ENCODE results near the gene POLA1. TPM values are rescaled to one million over a fixed set of nuclear protein-coding genes. Genes with fewer than 3 reads are reported as not detected.
"Not testable (repeated sequence)": the region's sequence is repeated elsewhere in the genome, so short reads cannot be mapped to it uniquely, and the experiment has no call there.

Gene POLA1
- total and polyA plus RNA-seq, 3 experiments from 2014 or later, result 6.2 to 43.1 (median 42.5) TPM

DNA sequence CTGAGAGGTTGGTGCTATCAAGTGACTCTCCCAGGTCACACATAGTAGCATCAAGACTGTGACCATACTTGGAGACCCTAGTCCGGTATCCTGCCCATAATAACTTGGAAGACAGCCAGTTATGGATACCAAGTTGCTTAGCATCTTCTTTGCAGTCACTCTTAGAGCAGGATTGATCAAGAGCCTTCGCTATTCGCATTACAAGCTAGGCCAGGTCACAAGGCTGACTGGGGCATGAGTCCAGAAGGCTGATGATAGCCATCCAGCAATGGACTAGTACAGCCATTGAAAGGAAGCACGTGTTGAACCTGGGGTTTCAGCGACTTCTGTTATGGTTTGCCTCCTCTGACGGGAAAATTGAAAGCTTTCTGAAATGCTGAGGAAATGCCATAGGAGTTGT is 157.6 kb downstream of the POLA1 start:
- Histone ChIP-seq H3K27me3 (ENCODE audit: insufficient read depth, low read length, poor library complexity, severe bottlenecking) (no peaks in the 10 kb centered on the region), H3K27ac (ENCODE audit: low read depth, low read length) (no peak overlapping the region), H3K36me3 (ENCODE audit: insufficient read depth, low read length) (no peaks in the 10 kb centered on the region), H3K4me3 (ENCODE audit: low read length) (no peak overlapping the region), H3K4me1 (ENCODE audit: insufficient read depth, low read length) (no peaks in the 10 kb centered on the region), H3K9me3 (ENCODE audit: low read length) (no peaks in the 10 kb centered on the region)
- Mint-ChIP-seq H3K36me3 (peaks cover 0 to 22% (median 1%) of the 10 kb centered on the region in 3 donors), H3K27ac (no peak overlapping the region), H3K27me3 (no peaks in the 10 kb centered on the region), H3K9me3 (no peaks in the 10 kb centered on the region), H3K4me1 (no peaks in the 10 kb centered on the region), H3K4me3 (no peak overlapping the region)
- ChIA-PET CTCF (no interaction called here), POLR2A (no interaction called here)
- DNase-seq, result no peak

DNA sequence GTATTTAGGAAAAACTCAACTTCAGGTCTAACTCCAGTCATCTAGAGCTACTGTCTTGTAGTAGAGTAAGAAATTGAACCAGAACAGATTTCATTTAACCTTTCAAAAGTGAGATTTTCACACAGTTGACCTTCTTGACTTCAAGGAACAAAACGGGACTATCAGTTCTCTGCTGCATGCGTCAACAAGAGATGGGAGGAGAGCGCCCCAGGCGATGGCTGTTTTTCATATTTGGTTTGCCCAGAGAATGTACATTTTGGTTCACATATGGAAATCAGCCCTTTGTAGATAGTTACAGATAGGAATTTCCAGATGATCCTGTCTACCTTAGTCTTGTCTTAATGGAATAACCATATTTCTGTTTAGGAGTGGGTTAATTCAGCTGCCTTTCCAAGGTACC is 158.1 kb downstream of the POLA1 start:
- Mint-ChIP-seq H3K9me3 (no peaks in the 10 kb centered on the region), H3K36me3 (peaks cover 0 to 20% (median 1%) of the 10 kb centered on the region in 3 donors), H3K4me3 (no peak overlapping the region), H3K27ac (no peak overlapping the region), H3K27me3 (no peaks in the 10 kb centered on the region), H3K4me1 (no peaks in the 10 kb centered on the region)
- H3K27me3 ChIP-seq (ENCODE audit: insufficient read depth, low read length, poor library complexity, severe bottlenecking), result no peaks in the 10 kb centered on the region
- POLR2A ChIA-PET, result no interaction called here
- DNase-seq, result no peak
- no peaks in the 10 kb centered on the region for H3K9me3 ChIP-seq (ENCODE audit: low read length)
- H3K4me3 ChIP-seq (ENCODE audit: low read length), result no peak overlapping the region
- H3K36me3 ChIP-seq (ENCODE audit: insufficient read depth, low read length), result no peaks in the 10 kb centered on the region
- no peaks in the 10 kb centered on the region for H3K4me1 ChIP-seq (ENCODE audit: insufficient read depth, low read length)
- no peak overlapping the region for H3K27ac ChIP-seq (ENCODE audit: low read depth, low read length)
- CTCF ChIA-PET, result no interaction called here

DNA sequence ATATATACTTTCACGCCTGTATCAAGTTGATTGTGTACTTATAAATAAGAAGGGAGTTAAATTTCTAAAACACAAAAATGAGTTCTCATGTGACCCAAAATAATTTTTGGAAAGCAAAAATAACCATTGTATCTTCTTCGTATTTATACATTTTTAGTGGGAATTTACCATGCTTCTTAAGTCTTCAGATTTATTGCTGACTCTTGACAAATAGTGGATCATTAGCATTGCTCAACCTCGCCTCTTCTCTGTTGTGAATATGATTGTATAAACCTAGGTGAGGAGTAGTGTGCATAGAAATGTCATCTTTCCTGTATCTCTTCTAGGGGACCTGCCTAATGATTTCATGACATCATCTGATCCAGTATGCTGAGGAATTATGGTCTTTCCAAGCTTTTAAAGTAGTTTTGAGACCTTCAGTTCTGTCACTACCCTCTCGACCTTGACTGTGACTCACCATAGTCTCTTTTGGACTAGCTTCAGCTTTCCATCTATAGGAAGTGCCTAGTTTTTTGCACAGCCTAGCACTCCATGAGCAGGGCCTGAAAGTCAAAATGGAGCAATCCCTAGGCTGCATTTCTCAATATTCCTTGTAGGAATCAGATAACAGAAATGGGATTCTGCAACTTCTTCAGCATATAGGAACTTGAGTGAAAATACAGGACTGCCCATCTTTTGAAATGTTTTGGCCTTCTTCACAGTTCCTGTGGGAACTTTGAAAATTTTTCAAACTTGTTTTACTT is 164.5 kb downstream of the POLA1 start:
- no peak overlapping the region for H3K4me3 ChIP-seq (ENCODE audit: low read length)
- Mint-ChIP-seq H3K36me3 (peaks cover 0 to 9% (median 3%) of the 10 kb centered on the region in 3 donors), H3K27me3 (no peaks in the 10 kb centered on the region), H3K4me1 (no peaks in the 10 kb centered on the region), H3K4me3 (no peak overlapping the region), H3K27ac (no peak overlapping the region), H3K9me3 (no peaks in the 10 kb centered on the region)
- H3K36me3 ChIP-seq (ENCODE audit: insufficient read depth, low read length), result no peaks in the 10 kb centered on the region
- ChIA-PET CTCF (no interaction called here), POLR2A (no interaction called here)
- no peaks in the 10 kb centered on the region for H3K4me1 ChIP-seq (ENCODE audit: insufficient read depth, low read length)
- H3K27ac ChIP-seq (ENCODE audit: low read depth, low read length), result no peak overlapping the region
- no peak for DNase-seq
- H3K9me3 ChIP-seq (ENCODE audit: low read length), result no peaks in the 10 kb centered on the region
- no peaks in the 10 kb centered on the region for H3K27me3 ChIP-seq (ENCODE audit: insufficient read depth, low read length, poor library complexity, severe bottlenecking)

DNA sequence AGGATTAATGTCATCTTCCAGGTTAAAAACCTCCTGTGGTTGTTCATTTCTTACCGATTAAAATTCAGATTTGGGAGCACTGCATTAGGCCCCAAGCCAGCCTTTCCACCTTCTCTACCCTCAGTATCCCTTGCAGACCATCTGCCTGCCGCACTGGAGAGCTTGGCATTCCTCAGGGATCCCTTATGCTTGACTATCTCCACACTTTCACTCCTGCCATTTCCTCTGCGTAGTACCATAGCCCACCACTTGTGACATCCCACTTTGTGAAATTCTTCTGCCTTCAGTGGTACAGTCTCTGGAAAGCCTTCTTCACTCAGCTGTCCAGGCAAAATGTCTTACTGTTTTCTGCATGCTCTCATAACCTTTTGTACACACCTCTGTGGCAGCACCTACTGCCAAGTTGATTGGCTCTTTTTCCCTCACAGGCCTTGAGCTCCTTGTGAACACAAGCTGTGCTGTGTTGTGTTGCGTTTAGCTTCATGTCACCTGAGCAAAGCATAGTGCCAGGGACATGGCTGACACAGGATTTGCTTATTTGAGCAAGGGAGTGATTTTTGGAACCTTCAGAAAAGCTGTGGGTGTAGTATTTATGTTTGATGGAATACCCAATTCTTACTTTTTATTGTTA is 165.6 kb downstream of the POLA1 start:
- no peak overlapping the region for H3K4me3 ChIP-seq (ENCODE audit: low read length)
- Mint-ChIP-seq H3K27ac (no peak overlapping the region), H3K4me1 (no peaks in the 10 kb centered on the region), H3K4me3 (no peak overlapping the region), H3K36me3 (peaks cover 0 to 9% (median 3%) of the 10 kb centered on the region in 3 donors), H3K9me3 (no peaks in the 10 kb centered on the region), H3K27me3 (peaks cover 0 to 2% of the 10 kb centered on the region in 2 donors)
- H3K27ac ChIP-seq (ENCODE audit: low read depth, low read length), result no peak overlapping the region
- no peaks in the 10 kb centered on the region for H3K9me3 ChIP-seq (ENCODE audit: low read length)
- H3K27me3 ChIP-seq (ENCODE audit: insufficient read depth, low read length, poor library complexity, severe bottlenecking), result no peaks in the 10 kb centered on the region
- no peaks in the 10 kb centered on the region for H3K36me3 ChIP-seq (ENCODE audit: insufficient read depth, low read length)
- DNase-seq, result no peak
- H3K4me1 ChIP-seq (ENCODE audit: insufficient read depth, low read length), result no peaks in the 10 kb centered on the region
- POLR2A ChIA-PET, result no interaction called here
- CTCF ChIA-PET, result no interaction called here

DNA sequence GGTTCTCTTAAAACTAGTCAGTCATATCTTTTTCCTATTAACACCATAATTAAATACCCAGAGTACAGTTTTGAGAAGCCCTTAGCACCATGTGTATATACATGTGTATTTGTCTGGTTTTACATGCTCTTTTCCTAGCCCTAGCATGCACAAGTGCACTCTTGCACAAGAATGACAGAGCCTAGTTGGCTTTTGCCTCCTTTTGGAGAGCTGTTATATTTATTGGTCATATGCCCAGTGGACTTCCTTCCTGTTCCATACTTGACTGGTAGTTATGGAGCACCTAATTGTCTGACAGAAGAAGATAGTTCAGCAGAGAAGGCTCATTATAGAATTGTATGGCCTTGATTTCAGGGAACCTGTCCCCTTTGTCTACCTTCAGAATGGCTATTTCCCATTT is 166.4 kb downstream of the POLA1 start:
- no peak overlapping the region for H3K27ac ChIP-seq (ENCODE audit: low read depth, low read length)

DNA sequence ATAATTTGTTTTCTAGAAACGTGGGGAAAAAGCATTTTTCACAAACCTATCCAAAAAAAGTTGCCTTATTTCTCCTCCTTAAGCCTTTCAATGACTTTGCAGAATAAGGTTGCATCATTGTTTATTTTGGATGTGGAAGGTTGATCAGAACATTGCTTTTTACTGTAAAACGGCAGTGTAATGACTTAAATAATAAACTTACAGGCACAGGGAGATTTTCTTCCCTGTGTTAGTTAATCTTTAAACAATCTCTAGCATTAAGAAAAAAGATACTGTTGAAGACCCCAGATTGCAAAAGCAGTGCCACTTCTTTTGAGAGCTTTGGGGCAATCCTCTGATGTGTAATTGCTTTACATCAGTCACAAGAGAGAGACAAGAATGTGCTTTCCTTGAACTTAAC is 168.6 kb downstream of the POLA1 start:
- ChIA-PET CTCF (no interaction called here), POLR2A (no interaction called here)
- Histone ChIP-seq H3K4me1 (ENCODE audit: insufficient read depth, low read length) (no peaks in the 10 kb centered on the region), H3K27ac (ENCODE audit: low read depth, low read length) (no peak overlapping the region), H3K9me3 (ENCODE audit: low read length) (no peaks in the 10 kb centered on the region), H3K27me3 (ENCODE audit: insufficient read depth, low read length, poor library complexity, severe bottlenecking) (no peaks in the 10 kb centered on the region), H3K36me3 (ENCODE audit: insufficient read depth, low read length) (no peaks in the 10 kb centered on the region), H3K4me3 (ENCODE audit: low read length) (no peak overlapping the region)
- peaks cover 0 to 2% of the 10 kb centered on the region in 2 donors for H3K27me3 Mint-ChIP-seq
- H3K36me3 Mint-ChIP-seq, result peaks cover 0 to 8% (median 0%) of the 10 kb centered on the region in 3 donors
- no peak overlapping the region for H3K4me3 Mint-ChIP-seq
- H3K4me1 Mint-ChIP-seq, result no peaks in the 10 kb centered on the region
- no peaks in the 10 kb centered on the region for H3K9me3 Mint-ChIP-seq
- no peak for DNase-seq
- H3K27ac Mint-ChIP-seq, result no peak overlapping the region

More for the DNA sequence above, 166.4 kb downstream of the POLA1 start:
- Mint-ChIP-seq H3K4me3 (no peak overlapping the region), H3K27ac (no peak overlapping the region), H3K4me1 (no peaks in the 10 kb centered on the region), H3K9me3 (no peaks in the 10 kb centered on the region), H3K27me3 (peaks cover 0 to 2% of the 10 kb centered on the region in 2 donors), H3K36me3 (peaks cover 0 to 8% (median 0%) of the 10 kb centered on the region in 3 donors)
- Histone ChIP-seq H3K9me3 (ENCODE audit: low read length) (no peaks in the 10 kb centered on the region), H3K36me3 (ENCODE audit: insufficient read depth, low read length) (no peaks in the 10 kb centered on the region), H3K27me3 (ENCODE audit: insufficient read depth, low read length, poor library complexity, severe bottlenecking) (no peaks in the 10 kb centered on the region), H3K4me1 (ENCODE audit: insufficient read depth, low read length) (no peaks in the 10 kb centered on the region), H3K4me3 (ENCODE audit: low read length) (no peak overlapping the region)
- DNase-seq, result no peak
- CTCF ChIA-PET, result no interaction called here
- POLR2A ChIA-PET, result no interaction called here

DNA sequence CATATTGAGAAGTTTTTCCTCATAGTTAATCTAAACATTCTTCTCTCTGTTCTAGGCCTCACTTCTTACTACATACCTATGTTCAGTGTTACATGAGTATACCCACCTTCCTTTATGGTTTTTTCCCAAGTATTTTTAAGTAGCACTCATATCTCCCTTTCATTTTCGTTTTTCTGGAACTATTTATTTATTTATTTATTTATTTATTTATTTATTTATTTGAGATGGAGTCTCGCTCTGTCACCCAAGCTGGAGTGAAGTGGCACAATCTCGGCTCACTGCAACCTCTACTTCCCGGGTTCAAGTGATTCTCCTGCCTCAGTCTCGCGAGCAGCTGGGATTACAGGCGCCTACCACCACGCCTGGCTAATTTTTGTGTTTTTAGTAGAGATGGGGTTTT is 170.1 kb downstream of the POLA1 start:
- CTCF ChIA-PET; H3K27ac Mint-ChIP-seq; H3K4me3 Mint-ChIP-seq; H3K27me3 ChIP-seq (ENCODE audit: insufficient read depth, low read length, poor library complexity, severe bottlenecking); H3K4me1 Mint-ChIP-seq; H3K9me3 ChIP-seq (ENCODE audit: low read length); H3K27ac ChIP-seq (ENCODE audit: low read depth, low read length); H3K4me1 ChIP-seq (ENCODE audit: insufficient read depth, low read length); DNase-seq; POLR2A ChIA-PET; H3K27me3 Mint-ChIP-seq; H3K36me3 ChIP-seq (ENCODE audit: insufficient read depth, low read length); H3K36me3 Mint-ChIP-seq; H3K9me3 Mint-ChIP-seq; H3K4me3 ChIP-seq (ENCODE audit: low read length): not testable (repeated sequence)

DNA sequence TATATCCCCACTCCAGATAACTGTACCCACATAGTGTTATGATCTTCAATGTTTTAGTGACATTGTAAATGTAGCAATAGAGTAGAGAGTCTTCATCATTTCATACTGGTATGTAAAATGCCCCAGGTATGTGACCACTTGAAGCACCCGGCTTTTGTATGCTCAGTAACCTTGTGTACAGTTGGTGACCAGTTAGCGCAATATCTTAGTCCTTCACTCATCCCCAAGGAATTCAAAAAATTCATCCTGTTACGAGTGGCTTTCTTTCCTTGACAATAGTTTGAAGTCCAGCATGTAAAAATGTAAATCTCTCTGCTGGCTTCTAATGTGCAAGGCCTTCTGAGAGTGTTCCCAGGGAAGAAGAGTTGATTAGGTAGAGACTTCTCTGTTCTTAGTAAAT is 176.4 kb downstream of the POLA1 start:
- no peaks in the 10 kb centered on the region for H3K9me3 ChIP-seq (ENCODE audit: low read length)
- CTCF ChIA-PET, result no interaction called here
- POLR2A ChIA-PET, result no interaction called here

More for the DNA sequence above, 176.4 kb downstream of the POLA1 start:
- Mint-ChIP-seq H3K27ac (no peak overlapping the region), H3K27me3 (peaks cover 0 to 3% of the 10 kb centered on the region in 2 donors), H3K36me3 (peaks cover 0 to 2% (median 1%) of the 10 kb centered on the region in 3 donors), H3K9me3 (peaks cover 0 to 1% (median 0%) of the 10 kb centered on the region in 5 donors), H3K4me3 (no peak overlapping the region), H3K4me1 (no peaks in the 10 kb centered on the region)
- Histone ChIP-seq H3K4me1 (ENCODE audit: insufficient read depth, low read length) (no peaks in the 10 kb centered on the region), H3K4me3 (ENCODE audit: low read length) (no peak overlapping the region), H3K36me3 (ENCODE audit: insufficient read depth, low read length) (no peaks in the 10 kb centered on the region), H3K27me3 (ENCODE audit: insufficient read depth, low read length, poor library complexity, severe bottlenecking) (no peaks in the 10 kb centered on the region), H3K27ac (ENCODE audit: low read depth, low read length) (no peak overlapping the region)
- no peak for DNase-seq
